ENCODE data around the gene CDC42EP1. TPM values are rescaled to one million over a fixed set of nuclear protein-coding genes. Genes with fewer than 3 reads are reported as not detected.

CDC42EP1 gene
- total and polyA plus RNA-seq, 12 donors = 10.6 to 48.3 (median 16.2) TPM

DNA sequence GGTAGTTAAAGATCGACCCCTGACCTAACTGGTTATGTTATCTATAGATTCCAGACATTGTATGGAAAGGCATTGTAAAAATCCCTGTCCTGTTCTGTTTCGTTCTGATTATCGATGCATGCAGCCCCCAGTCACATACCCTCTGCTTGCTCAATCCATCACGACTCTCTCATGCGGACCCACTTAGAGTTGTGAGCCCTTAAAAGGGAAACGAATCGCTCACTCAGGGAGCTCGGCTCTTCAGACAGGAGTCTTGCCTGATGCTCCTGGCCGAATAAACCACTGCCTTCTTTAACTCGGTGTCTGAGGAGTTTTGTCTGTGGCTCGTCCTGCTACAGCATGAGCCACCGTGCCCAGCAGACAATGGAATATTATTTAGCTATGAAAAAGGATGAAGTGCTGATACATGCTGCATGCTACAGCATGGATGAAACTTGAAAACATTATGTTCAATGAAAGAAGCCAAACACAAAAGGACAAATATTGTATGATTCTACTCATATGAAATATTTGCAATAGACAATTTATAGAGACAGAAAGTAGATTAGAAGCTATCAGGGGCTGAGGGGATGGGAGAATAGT is 31.6 kb downstream of the CDC42EP1 start:
- Histone ChIP-seq H3K4me1 (peaks cover 0 to 27% (median 3%) of the 10 kb centered on the region in 9 donors), H3K27me3 (no peaks in the 10 kb centered on the region), H3K4me3 (peak overlapping the region in 2 of 10 donors; percentile 12 to 13), H3K9me3 (no peaks in the 10 kb centered on the region), H3K36me3 (no peaks in the 10 kb centered on the region), H3K27ac (peak overlapping the region in 1 of 10 donors; percentile 29)
- no peak for TF ChIP-seq CTCF (IDR thresholded peaks at IDR 0.05)
- ATAC-seq = no peak
- no peak for DNase-seq
- intact Hi-C loops (cut with DNase I) = loop anchor here in 9 of 10 donors (1.0 to 10.0 kb wide), 9 partner anchors 47 to 277 kb away; no protein-coding TSS in a partner anchor
- WGBS, 2 donors = 79 to 87% methylated on average over 12 of the region's 12 CpGs

GRCh38 chr22:37594237-37594636 is 34.0 kb downstream of the CDC42EP1 start:
- no peaks in the 10 kb centered on the region for H3K9me3 ChIP-seq
- intact Hi-C loops (cut with DNase I) = loop anchor here in 7 of 10 donors (1.0 to 10.0 kb wide), 5 partner anchors 52 to 279 kb away; no protein-coding TSS in a partner anchor
- WGBS, 2 donors = 93 to 95% methylated on average over 5 of the region's 5 CpGs

GRCh38 chr22:37599153-37599552 is 38.9 kb downstream of the CDC42EP1 start:
- peaks cover 0 to 9% (median 0%) of the 10 kb centered on the region in 7 donors for H3K27me3 ChIP-seq
- intact Hi-C loops (cut with DNase I) = loop anchor here in 1 of 10 donors (10.0 kb wide), 1 partner anchor 284 kb away; no protein-coding TSS in a partner anchor
- ATAC-seq (peak in 5 of 8 donors; percentile 16 to 33 (median 27)), DNase-seq (peak in 1 of 2 donors; percentile 29)
- no peaks in the 10 kb centered on the region for H3K36me3 ChIP-seq
- peaks cover 0 to 8% (median 0%) of the 10 kb centered on the region in 9 donors for H3K4me1 ChIP-seq
- H3K4me3 ChIP-seq = no peak overlapping the region
- 57 to 64% methylated on average over 4 of the region's 4 CpGs for WGBS, 2 donors
- no peak overlapping the region for H3K27ac ChIP-seq
- H3K9me3 ChIP-seq = no peaks in the 10 kb centered on the region
- TF ChIP-seq CTCF (IDR thresholded peaks at IDR 0.05) = no peak

More at GRCh38 chr22:37594237-37594636, 34.0 kb downstream of the CDC42EP1 start:
- no peak for TF ChIP-seq CTCF (IDR thresholded peaks at IDR 0.05)
- Histone ChIP-seq H3K27me3 (no peaks in the 10 kb centered on the region), H3K36me3 (no peaks in the 10 kb centered on the region), H3K27ac (no peak overlapping the region), H3K4me1 (peaks cover 0 to 29% (median 3%) of the 10 kb centered on the region in 9 donors), H3K4me3 (no peak overlapping the region)
- ATAC-seq (no peak), DNase-seq (no peak)

DNA sequence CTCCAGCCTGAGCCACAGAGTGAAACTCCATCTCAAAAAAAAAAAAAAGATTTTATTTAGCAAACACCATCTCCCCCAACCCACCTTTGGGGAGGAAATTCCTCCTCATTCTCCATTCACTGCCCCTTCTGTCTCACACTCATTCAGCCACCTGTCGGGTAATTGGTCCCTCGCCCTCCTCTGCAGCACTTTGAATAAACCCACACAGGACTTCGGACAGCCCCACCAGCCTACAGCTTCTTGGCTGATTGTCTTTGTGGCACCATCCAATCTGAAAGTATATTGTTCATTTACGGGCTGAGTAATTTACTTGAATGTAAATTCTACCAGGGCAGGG is 40.9 kb downstream of the CDC42EP1 start:
- TF ChIP-seq CTCF (IDR thresholded peaks at IDR 0.05) = no peak
- Histone ChIP-seq H3K9me3 (no peaks in the 10 kb centered on the region), H3K27me3 (peaks cover 0 to 9% (median 0%) of the 10 kb centered on the region in 7 donors), H3K27ac (no peak overlapping the region), H3K4me3 (no peak overlapping the region), H3K36me3 (no peaks in the 10 kb centered on the region), H3K4me1 (peaks cover 0 to 8% (median 0%) of the 10 kb centered on the region in 9 donors)
- ATAC-seq (no peak), DNase-seq (no peak)
- intact Hi-C loops (cut with DNase I) = no loop called here
- WGBS, 2 donors = 42 to 55% methylated on average over 4 of the region's 4 CpGs

Measured in heart right ventricle (tissue), 16 donors.